ENCODE measurements around the gene PANK3.
"Not testable (repeated sequence)": the region's sequence is repeated elsewhere in the genome, so short reads cannot be mapped to it uniquely, and the experiment has no call there.

Gene PANK3

GRCh38 chr5:168592014-168592368 lies 12.8 kb upstream of the PANK3 start:
- no peak for DNase-seq (ENCODE audit: low spot score)

GRCh38 chr5:168591302-168592013 lies 12.3 kb upstream of the PANK3 start:
- DNase-seq (ENCODE audit: low spot score), result no peak

- DNase-seq (ENCODE audit: low spot score), result no peak
Observed at GRCh38 chr5:168590666-168591065, 11.5 kb upstream of the PANK3 start.

GRCh38 chr5:168587987-168588386 lies 8.8 kb upstream of the PANK3 start:
- DNase-seq (ENCODE audit: low spot score), result no peak

GRCh38 chr5:168585119-168585856 lies 6.1 kb upstream of the PANK3 start:
- DNase-seq (ENCODE audit: low spot score), result no peak

- DNase-seq (ENCODE audit: low spot score), result no peak
Observed at GRCh38 chr5:168583742-168584482, 4.7 kb upstream of the PANK3 start.

GRCh38 chr5:168580814-168581469 lies 1.8 kb upstream of the PANK3 start:
- DNase-seq (ENCODE audit: low spot score), result not testable (repeated sequence)

- no peak for DNase-seq (ENCODE audit: low spot score)
Observed at GRCh38 chr5:168580227-168580508, 1.0 kb upstream of the PANK3 start.

- peak; percentile 100 for DNase-seq (ENCODE audit: low spot score)
Observed at GRCh38 chr5:168579488-168580226, 489 bp upstream of the PANK3 start.

GRCh38 chr5:168578006-168578405 lies 1.2 kb downstream of the PANK3 start:
- DNase-seq (ENCODE audit: low spot score), result no peak

GRCh38 chr5:168575391-168576372 lies 3.5 kb downstream of the PANK3 start:
- DNase-seq (ENCODE audit: low spot score), result no peak

- not testable (repeated sequence) for DNase-seq (ENCODE audit: low spot score)
Observed at GRCh38 chr5:168574156-168574555, 5.0 kb downstream of the PANK3 start.

- DNase-seq (ENCODE audit: low spot score), result not testable (repeated sequence)
Observed at GRCh38 chr5:168573663-168574062, 5.5 kb downstream of the PANK3 start.

GRCh38 chr5:168570490-168571328 lies 8.5 kb downstream of the PANK3 start:
- DNase-seq (ENCODE audit: low spot score), result no peak

- no peak for DNase-seq (ENCODE audit: low spot score)
Observed at GRCh38 chr5:168568738-168569137, 10.4 kb downstream of the PANK3 start.

- no peak for DNase-seq (ENCODE audit: low spot score)
Observed at GRCh38 chr5:168563959-168564358, 15.2 kb downstream of the PANK3 start.

- no peak for DNase-seq (ENCODE audit: low spot score)
Observed at GRCh38 chr5:168562279-168562678, 16.9 kb downstream of the PANK3 start.

- no peak for DNase-seq (ENCODE audit: low spot score)
Observed at GRCh38 chr5:168557389-168557788, 21.8 kb downstream of the PANK3 start.

- DNase-seq (ENCODE audit: low spot score), result no peak
Observed at GRCh38 chr5:168553377-168554130, 25.6 kb downstream of the PANK3 start.

All from globus pallidus (tissue), 1 donor.